Inferior parietal cortex (tissue), 1 donor: Measurements from ENCODE around the gene ARF1.

Source experiments
- DNase-seq: peaks from one replicate; pipeline ENCODE4 v3.0.0-alpha.2; 2016; ENCODE audit errors: extremely low spot score

The ARF1 gene

GRCh38 chr1:228071839-228072657, 10.5 kb upstream of the ARF1 start:
- no peak for DNase-seq

- no peak for DNase-seq
Measured at GRCh38 chr1:228072658-228073043, 9.9 kb upstream of the ARF1 start.

DNA sequence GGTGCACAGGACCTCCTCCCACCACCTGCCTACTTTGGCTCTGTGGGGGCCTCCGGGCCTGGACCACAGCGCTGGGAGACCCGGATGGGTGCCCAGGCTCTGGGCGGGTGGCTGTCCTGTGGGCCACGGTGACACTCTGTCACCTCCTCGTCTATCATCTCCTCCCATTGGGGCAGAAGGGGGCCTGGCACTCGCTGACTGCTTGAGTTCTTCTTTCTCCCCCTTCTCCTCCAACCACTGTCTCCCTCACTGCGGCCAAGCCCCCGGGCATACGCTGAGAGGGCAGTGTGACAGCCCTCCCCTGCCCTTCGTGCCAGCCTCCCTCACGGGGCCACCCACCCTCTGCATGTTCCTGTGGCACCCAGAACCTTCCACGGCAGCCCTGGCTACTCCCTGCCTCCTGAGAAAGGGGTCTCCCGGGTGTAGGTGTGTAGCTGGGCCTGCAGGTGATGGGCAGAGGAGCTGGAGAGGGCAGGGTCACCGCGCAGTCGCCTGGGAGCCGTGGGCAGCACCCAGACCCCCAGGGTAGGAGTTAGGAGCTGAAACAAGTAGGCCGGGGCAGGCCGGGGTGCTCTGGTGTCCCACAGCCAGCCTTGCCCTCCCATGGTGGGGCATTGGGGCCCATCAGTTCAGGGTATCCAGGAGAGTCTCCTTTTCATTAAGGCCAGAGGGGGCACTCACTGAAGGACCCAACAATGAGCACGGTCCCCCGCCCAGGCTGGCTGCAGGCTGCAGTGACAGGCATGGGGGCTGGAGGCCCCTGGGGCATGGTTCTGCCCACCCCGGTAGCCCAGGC, 9.2 kb upstream of the ARF1 start:
- DNase-seq: no peak

- no peak for DNase-seq
Measured at GRCh38 chr1:228073857-228074545, 8.5 kb upstream of the ARF1 start.

- no peak for DNase-seq
Measured at GRCh38 chr1:228074954-228075730, 7.4 kb upstream of the ARF1 start.

GRCh38 chr1:228075801-228076271, 6.7 kb upstream of the ARF1 start:
- no peak for DNase-seq

DNA sequence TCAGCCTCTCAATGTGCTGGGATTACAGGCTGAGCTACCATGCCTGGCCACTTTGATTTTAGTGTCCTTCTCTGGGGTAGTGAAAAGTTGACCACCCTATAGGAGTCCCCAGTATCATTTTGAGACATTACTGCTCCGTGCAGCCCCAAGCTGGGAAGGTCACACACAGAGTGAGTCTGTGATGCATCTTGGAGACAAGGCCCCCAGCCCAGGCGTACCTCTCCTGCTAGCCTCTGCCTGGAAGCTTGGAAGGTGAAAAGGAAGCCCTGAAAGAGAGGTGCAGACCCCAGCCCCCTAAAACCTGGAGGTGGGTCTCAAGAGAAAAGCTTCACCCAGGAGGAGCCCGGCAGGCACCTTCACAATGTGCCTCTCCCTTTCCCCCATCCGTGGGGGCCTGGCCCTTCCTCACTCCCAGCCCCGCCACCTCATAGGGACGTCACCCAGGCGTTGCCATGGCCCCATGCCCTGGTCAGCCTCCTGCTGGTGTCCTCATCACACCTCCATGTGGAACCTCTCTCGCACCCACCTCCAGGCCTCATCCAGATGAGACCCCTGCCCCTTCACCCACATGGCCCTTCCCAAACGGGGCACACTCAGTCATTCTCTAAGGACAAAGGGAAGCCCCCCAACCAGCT, 5.6 kb upstream of the ARF1 start:
- no peak for DNase-seq

DNA sequence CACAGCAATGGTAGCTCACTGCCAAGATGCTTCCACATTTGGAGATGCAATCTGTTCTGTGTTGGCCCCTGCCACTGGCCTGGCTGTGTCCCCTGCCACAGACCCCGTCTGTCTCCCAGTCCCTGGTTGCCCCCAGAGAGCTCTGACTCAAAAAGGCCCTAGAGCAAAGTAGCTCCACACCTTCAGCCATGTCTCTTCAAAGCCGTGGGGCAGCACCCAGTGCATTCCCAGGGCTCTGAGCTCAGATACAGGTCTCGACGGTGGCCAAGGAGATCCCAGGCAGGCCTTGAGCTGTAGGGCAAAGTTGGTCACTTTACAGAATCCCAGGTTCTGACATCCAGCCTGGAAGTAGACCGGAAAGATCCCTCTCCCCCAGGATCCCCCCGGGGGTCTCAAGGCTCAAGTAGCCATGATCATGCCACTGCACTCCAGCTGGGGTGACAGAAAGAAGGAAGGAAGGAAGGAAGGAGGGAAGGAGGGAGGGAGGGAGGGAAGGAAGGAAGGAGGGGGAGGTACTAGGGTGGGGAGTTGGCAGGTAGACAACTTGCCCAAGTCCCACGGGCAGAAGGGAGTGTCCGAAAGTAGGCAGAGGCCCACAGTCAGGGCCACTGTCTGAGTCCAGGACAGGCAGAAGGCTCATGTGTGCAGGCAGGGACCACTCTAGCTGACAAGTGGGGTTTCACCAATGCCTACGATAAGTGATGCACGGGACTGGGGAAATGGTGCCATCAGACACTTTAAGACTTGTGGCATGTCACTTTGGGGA, 4.8 kb upstream of the ARF1 start:
- no peak for DNase-seq

GRCh38 chr1:228079013-228079412, 3.5 kb upstream of the ARF1 start:
- DNase-seq: no peak

- DNase-seq: no peak
Measured at GRCh38 chr1:228079601-228080263, 2.8 kb upstream of the ARF1 start.

GRCh38 chr1:228081144-228081543, 1.4 kb upstream of the ARF1 start:
- DNase-seq: no peak

DNA sequence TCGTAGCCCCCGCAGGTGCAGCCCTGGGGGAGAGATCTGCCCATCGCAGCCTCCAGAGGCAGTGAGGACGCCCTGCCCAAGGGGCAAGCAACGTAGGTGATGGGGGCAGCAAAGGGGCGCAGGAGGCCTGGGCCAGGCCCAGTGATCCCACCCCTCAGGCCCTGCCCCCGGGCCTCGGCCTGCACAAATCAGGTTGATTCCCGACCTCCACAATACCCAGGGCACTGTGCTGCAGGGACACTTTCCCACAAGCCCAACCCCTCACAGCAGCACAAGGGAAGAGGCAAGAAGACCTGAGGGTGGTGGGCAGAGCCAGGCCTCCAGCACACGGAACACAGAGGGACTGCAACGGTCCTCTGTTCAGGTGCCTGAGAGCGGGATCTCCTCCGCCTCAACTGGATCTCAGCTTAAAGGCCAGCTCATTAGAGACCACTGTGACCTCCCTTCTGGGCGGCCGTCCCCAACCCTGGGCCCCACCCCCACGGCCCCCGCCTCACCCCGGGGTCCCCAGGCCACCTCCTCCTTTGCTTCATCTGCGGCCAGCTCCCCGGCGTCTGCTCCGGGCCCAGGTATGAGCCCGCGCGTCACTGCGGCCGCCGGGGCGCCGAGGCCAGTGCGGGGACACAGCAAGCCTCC, 812 bp upstream of the ARF1 start:
- DNase-seq: no peak

DNA sequence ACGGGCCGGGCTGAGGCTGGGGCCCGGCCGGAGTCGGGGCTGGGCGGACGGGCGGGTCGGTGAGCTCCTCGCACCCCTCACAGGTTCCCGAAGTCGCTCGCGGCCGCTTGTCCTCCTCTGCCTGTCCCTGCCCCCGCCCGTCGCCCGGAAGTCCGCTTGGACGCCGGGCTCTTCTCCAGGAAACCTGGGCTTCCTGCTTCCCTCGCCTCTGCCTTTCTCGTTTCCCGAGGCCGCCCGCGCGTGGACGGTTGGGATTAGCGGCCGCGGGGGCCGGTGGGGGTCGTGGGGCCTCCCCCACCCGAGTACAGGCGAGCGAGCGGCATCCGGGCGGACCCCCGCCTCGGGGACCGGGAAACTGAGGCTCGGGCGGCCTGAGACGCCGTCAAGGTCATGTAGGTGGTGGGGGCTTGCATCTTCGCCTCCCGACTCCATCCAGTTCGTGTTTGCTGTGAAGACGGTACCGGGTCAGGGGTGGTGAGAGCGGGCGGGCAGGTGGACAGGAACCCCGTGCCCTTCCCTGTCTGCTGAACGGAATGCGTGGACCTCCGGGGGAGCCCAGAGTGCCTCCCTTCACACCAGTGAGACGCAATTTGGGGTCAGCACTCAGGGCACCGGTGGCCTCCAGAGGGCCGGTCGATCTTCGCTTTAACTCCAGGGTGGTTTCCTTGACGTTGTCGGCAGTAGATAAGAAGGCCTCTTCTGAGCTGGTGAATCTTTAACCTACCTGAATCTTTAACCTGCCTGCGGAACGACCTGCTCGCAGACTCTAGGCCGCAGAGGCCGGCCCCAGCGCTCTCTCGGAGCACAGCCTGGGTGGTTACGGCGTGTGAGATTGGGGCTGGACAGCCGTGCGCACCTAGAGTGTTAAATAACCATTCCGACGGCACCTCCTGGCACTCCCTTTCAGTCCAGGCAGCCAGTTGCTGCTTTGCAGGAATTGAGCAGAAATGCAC, 686 bp downstream of the ARF1 start:
- DNase-seq: no peak

DNA sequence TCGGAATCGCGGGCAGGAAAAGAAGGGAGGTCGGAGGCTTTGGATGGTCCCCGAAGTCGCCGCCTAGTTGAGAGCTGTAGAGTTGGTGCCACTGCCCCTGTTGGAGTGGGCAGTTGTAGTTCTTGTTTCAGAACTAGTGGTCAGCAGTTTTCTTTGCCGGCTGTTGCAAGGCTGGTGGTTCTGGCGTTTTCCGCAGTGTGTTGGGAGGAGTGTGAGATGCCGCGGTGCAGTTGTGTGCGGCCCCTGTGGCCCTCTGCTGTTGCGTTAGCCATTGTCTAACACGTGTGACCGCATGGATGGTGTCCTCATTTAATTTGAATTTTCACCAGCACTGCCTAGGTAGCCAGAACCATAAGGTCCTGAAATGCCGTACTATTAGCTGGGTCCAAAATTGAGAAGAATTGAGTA, 1.4 kb downstream of the ARF1 start:
- DNase-seq: no peak

- DNase-seq: no peak
Measured at GRCh38 chr1:228084325-228084724, 1.8 kb downstream of the ARF1 start.

DNA sequence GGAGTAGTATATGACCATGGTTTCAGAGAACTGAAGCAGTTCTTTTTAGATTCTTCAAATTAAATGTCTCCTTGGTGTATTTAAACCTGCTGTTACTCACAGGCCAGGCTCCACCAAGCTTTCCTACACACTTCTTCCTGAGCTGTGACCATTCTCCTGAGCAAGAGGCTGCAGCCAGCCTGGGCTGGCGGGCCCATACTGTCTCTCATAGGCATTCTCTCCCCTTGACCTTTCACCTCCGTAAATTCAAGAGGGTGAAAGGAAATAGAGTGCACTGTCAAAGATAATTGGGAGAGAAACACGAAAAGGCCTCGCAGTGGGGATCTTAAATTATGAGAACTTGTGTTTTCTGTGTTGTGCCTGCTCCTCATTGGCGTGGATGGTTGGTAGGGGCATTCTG, 2.3 kb downstream of the ARF1 start:
- DNase-seq: no peak

DNA sequence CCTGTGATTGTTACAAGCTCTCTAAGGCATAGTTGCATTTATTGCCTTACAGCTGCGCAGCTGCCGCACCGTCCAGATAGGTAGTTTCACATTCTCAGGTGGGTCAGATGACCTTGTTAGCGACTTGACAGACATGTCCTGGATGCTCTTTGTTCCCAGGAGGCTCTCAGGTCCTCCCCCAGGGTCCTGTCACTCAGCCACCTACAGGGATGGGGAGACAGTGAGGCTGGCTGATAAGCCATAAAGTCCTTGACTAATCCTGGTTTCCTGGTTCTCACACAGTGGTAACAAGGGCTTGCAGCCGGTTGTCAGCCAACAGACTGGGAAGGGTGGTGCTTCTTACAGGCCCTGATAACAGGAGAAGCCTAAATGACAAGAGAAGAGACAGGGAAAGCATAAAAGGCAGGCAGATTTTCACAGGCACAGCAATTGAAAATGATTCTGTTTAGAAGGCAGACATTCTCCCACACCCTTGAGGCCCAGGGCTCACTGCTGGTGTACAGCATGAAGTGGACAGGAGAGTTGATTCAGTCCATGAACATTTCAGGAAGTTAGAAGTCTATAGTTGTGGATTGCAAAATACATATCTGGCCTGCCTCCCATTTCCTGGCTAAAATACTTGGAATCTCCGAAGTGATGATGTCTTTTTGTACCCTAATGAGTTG, 2.9 kb downstream of the ARF1 start:
- no peak for DNase-seq
